Measurements from ENCODE around the gene PCDHB16.
"Not testable (repeated sequence)": the region's sequence is repeated elsewhere in the genome, so short reads cannot be mapped to it uniquely, and the experiment has no call there.

DNA sequence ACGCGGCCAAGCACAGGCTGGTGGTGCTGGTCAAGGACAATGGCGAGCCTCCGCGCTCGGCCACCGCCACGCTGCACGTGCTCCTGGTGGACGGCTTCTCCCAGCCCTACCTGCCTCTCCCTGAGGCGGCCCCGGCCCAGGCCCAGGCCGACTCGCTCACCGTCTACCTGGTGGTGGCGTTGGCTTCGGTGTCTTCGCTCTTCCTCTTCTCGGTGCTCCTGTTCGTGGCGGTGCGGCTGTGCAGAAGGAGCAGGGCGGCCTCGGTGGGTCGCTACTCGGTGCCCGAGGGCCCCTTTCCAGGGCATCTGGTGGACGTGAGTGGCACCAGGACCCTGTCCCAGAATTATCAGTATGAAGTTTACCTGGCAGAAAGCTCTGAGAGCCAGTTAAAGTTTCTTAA lies 24.3 kb upstream of the PCDHB16 start:
- TF ChIP-seq, protein P1, sequence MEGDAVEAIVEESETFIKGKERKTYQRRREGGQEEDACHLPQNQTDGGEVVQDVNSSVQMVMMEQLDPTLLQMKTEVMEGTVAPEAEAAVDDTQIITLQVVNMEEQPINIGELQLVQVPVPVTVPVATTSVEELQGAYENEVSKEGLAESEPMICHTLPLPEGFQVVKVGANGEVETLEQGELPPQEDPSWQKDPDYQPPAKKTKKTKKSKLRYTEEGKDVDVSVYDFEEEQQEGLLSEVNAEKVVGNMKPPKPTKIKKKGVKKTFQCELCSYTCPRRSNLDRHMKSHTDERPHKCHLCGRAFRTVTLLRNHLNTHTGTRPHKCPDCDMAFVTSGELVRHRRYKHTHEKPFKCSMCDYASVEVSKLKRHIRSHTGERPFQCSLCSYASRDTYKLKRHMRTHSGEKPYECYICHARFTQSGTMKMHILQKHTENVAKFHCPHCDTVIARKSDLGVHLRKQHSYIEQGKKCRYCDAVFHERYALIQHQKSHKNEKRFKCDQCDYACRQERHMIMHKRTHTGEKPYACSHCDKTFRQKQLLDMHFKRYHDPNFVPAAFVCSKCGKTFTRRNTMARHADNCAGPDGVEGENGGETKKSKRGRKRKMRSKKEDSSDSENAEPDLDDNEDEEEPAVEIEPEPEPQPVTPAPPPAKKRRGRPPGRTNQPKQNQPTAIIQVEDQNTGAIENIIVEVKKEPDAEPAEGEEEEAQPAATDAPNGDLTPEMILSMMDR (conservative IDR thresholded peaks at IDR 0.05), result not testable (repeated sequence)
- TF ChIP-seq EZH2 (IDR thresholded peaks at IDR 0.05; ENCODE audit: low read depth), result not testable (repeated sequence)

Measured in PC-9 (cell line).